Neural crest cell (in vitro differentiated cells): ENCODE results near the gene ZCCHC14. TPM values are rescaled to one million over a fixed set of nuclear protein-coding genes. Genes with fewer than 3 reads are reported as not detected.
"Not testable (repeated sequence)": the region's sequence is repeated elsewhere in the genome, so short reads cannot be mapped to it uniquely, and the experiment has no call there.

Experiments
- DNase-seq: peaks from one replicate; pipeline ENCODE4 v3.0.0; 2021; ENCODE audit warnings: low read depth, mixed read lengths, low spot score
- H3K27ac Mint-ChIP-seq: one replicate; pipeline ENCODE4 v1.8.0; 2021; ENCODE audit warnings: mild to moderate bottlenecking, mixed read lengths; ENCODE audit not compliant: unreplicated experiment
- H3K27me3 Mint-ChIP-seq: 2 replicates; pipeline ENCODE4 v1.8.0; 2021; ENCODE audit warnings: low read depth, mild to moderate bottlenecking, mixed read lengths
- H3K36me3 Mint-ChIP-seq: 2 replicates; pipeline ENCODE4 v1.8.0; 2021; ENCODE audit warnings: low read depth, mild to moderate bottlenecking, mixed read lengths
- H3K4me1 Mint-ChIP-seq: 2 replicates; pipeline ENCODE4 v1.8.0; 2021; ENCODE audit warnings: mixed read lengths
- H3K4me3 Mint-ChIP-seq: one replicate; pipeline ENCODE4 v1.8.0; 2021; ENCODE audit warnings: mild to moderate bottlenecking, mixed read lengths
- H3K9me3 Mint-ChIP-seq: 2 replicates; pipeline ENCODE4 v1.8.0; 2021; ENCODE audit warnings: mixed read lengths
- CTCF ChIP-seq: fragments of 200-600 bp; sonication (generic); conservative IDR thresholded peaks from 2 replicates; pipeline ENCODE4 v1.5.0; 2021; ENCODE audit warnings: antibody characterized with exemption, mild to moderate bottlenecking
- total RNA-seq: library from RNA; stranded (reverse); gene quantifications from 2 replicates; pipeline ENCODE4 v1.2.1, GENCODE V29; 2021

The ZCCHC14 gene
- total RNA-seq, 1 donor from 2014 or later: 45.5 TPM

GRCh38 chr16:87366930-87367329, 125.9 kb downstream of the ZCCHC14 start:
- H3K4me3 Mint-ChIP-seq: no peak overlapping the region
- no peaks in the 10 kb centered on the region for H3K27me3 Mint-ChIP-seq
- H3K36me3 Mint-ChIP-seq: no peaks in the 10 kb centered on the region
- H3K27ac Mint-ChIP-seq: no peak overlapping the region
- no peak for TF ChIP-seq CTCF
- H3K9me3 Mint-ChIP-seq: no peaks in the 10 kb centered on the region
- H3K4me1 Mint-ChIP-seq: peaks cover 33% of the 10 kb centered on the region
- no peak for DNase-seq

DNA sequence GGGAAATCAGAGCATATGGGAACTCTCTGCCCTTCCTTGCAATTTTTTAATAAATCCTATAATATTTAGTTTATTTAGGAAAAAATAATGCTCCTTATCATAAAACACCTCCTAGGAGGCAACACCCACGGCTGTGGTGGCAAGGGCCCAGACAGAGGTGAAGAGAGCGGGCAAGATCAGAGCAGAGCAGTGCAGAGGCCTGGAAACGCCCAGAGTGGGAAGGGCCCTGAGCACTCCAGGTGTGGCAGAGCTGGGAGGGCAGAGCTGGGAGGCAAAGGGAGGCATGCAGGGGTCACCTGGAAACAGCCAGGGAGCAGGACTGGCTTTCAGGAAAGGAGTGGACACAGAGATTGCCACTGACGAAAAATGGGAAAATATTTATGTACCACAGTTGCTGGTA, 126.5 kb downstream of the ZCCHC14 start:
- no peak overlapping the region for H3K27ac Mint-ChIP-seq
- no peak for DNase-seq
- H3K27me3 Mint-ChIP-seq: no peaks in the 10 kb centered on the region
- no peaks in the 10 kb centered on the region for H3K9me3 Mint-ChIP-seq
- peaks cover 29% of the 10 kb centered on the region for H3K4me1 Mint-ChIP-seq
- no peak overlapping the region for H3K4me3 Mint-ChIP-seq
- TF ChIP-seq CTCF: no peak
- no peaks in the 10 kb centered on the region for H3K36me3 Mint-ChIP-seq

GRCh38 chr16:87365021-87365713, 127.7 kb downstream of the ZCCHC14 start:
- H3K9me3 Mint-ChIP-seq: no peaks in the 10 kb centered on the region
- no peak overlapping the region for H3K4me3 Mint-ChIP-seq
- H3K36me3 Mint-ChIP-seq: no peaks in the 10 kb centered on the region
- H3K4me1 Mint-ChIP-seq: peaks cover 23% of the 10 kb centered on the region
- no peak for TF ChIP-seq CTCF
- H3K27me3 Mint-ChIP-seq: no peaks in the 10 kb centered on the region
- no peak for DNase-seq
- H3K27ac Mint-ChIP-seq: no peak overlapping the region

- H3K4me3 Mint-ChIP-seq: no peak overlapping the region
- no peak for DNase-seq
- H3K9me3 Mint-ChIP-seq: no peaks in the 10 kb centered on the region
- H3K36me3 Mint-ChIP-seq: no peaks in the 10 kb centered on the region
- TF ChIP-seq CTCF: no peak
- H3K27ac Mint-ChIP-seq: peak overlapping the region; percentile 64
- H3K27me3 Mint-ChIP-seq: no peaks in the 10 kb centered on the region
- peaks cover 18% of the 10 kb centered on the region for H3K4me1 Mint-ChIP-seq
Observed at GRCh38 chr16:87363771-87364455, 128.9 kb downstream of the ZCCHC14 start.

GRCh38 chr16:87362828-87363559, 129.8 kb downstream of the ZCCHC14 start:
- not testable (repeated sequence) for H3K4me3 Mint-ChIP-seq, H3K27ac Mint-ChIP-seq, H3K36me3 Mint-ChIP-seq, H3K27me3 Mint-ChIP-seq, H3K9me3 Mint-ChIP-seq, DNase-seq
- peaks cover 13% of the 10 kb centered on the region for H3K4me1 Mint-ChIP-seq
